GM12873 (cell line): ENCODE data around the gene LRRC47.

ENCODE experiments used
- CTCF ChIP-seq: IDR thresholded peaks from 2 replicates; pipeline ENCODE4 v1.5.1; 2012; ENCODE audit warnings: low read depth, mild to moderate bottlenecking, moderate library complexity, low read length, control low read depth; ENCODE audit not compliant: insufficient read depth; ENCODE audit errors: missing control alignments

LRRC47 gene

GRCh38 chr1:3772715-3773571 is 23.4 kb downstream of the LRRC47 start, which contains the start of gene SMIM1:
Gene SMIM1 (plus strand): TSS chr1:3772749. CDS start chr1:3775374, 2,625 bp downstream.
- no peak for TF ChIP-seq CTCF

GRCh38 chr1:3772027-3772714 is 24.1 kb downstream of the LRRC47 start:
- no peak for TF ChIP-seq CTCF

GRCh38 chr1:3771108-3772026 is 24.9 kb downstream of the LRRC47 start:
- TF ChIP-seq CTCF: no peak

- TF ChIP-seq CTCF: no peak
Observed at GRCh38 chr1:3770047-3770765, 26.1 kb downstream of the LRRC47 start.

- TF ChIP-seq CTCF: no peak
Observed at GRCh38 chr1:3768811-3769390, 27.4 kb downstream of the LRRC47 start.

- TF ChIP-seq CTCF: no peak
Observed at GRCh38 chr1:3767328-3767925, 28.9 kb downstream of the LRRC47 start.
